CD4-positive, alpha-beta T cell treated with Interleukin-21 for 1 hour (primary cell): ENCODE results near the gene KLF13.
A peak's percentile ranks its signal among the peaks of the same experiment; 100 is the strongest.

Source experiments
- DNase-seq: peaks from one replicate; pipeline ENCODE4 v3.0.0-alpha.2; 2020

The KLF13 gene

GRCh38 chr15:31367021-31367729, 40.5 kb downstream of the KLF13 start:
- no peak for DNase-seq

GRCh38 chr15:31367730-31368344, 41.2 kb downstream of the KLF13 start:
- peak; percentile 49 for DNase-seq

- no peak for DNase-seq
Observed at GRCh38 chr15:31369727-31370126, 43.1 kb downstream of the KLF13 start.

GRCh38 chr15:31371520-31372240, 45.0 kb downstream of the KLF13 start:
- no peak for DNase-seq

- DNase-seq = no peak
Observed at GRCh38 chr15:31372635-31373091, 46.0 kb downstream of the KLF13 start.

DNA sequence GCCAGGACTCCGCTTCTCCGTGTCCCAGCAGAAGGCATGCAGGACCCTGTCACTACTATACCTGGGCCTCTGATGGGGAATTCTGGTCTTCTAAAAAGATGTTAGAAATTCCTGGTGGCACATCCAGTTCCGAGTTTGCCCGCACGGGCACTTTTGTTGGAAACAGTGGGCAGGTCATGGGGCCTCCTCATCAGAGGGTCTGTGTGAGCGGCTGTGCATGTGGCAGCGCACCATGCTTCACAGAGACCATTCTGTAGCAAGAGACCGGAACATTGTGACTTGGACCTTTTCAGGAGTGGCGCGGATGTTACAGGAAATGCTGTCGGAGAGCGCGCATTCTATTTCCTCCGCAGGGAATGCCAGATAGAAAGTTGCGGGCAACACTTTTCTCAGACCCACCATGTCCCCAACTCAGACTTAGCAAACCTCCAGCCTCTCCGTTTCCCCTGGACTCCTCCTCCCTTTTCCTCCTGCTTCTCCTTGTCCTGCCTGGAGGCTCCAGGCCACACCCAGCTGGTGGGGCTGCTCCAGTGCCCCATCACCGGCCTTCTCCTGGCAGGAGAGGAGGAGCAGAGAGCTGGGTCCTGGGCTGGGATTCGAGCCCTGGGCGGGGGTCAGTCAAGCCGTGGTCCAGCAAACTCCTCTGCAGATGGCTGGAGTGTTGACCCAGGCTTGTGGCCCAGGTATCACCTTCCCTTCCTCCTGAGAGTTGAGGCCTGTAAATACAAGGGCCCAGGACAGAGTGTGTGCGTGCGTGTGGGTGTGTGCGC, 46.6 kb downstream of the KLF13 start:
- DNase-seq = no peak

DNA sequence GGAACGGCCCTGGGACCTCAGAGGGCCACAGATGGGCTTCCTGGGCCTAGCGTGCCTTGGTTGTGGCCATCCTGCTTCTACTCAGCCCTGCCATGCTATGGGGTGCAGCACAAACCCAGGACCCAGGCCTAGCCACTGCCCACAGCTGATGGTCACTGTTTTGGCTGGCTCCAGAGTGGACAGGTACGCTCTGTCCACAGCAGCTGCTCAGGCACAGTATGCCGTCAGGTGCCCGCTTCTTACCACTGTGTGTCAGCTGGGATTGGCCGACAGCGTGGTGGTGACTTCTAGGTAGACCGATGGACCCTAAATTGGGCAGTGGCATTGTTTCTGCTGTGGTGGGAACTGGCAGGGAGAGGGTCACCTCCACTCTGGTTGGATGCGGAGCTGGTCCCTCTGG, 47.3 kb downstream of the KLF13 start:
- no peak for DNase-seq

DNA sequence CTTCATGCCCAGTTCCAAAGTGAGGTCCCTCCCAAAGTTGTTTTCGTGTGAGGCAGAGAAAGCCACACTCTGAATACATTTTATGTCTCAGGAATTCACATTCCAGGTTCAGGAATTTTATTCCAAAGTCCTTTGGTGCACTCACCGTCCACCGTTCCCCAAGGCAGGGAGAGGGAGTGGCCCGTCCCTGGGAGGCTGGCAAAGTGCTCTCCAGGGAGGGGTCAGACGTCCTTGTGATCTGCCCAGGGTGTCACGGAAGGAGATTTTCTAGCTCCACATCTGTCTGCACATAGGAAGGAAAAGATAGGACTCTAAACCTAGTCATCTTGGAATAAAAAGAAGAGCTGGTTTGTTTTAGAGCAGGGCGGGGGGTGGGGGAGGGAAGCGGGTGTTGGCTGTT, 47.9 kb downstream of the KLF13 start:
- DNase-seq = no peak

GRCh38 chr15:31374986-31375385, 48.4 kb downstream of the KLF13 start:
- DNase-seq = no peak

GRCh38 chr15:31375772-31376171, 49.1 kb downstream of the KLF13 start:
- DNase-seq = no peak

DNA sequence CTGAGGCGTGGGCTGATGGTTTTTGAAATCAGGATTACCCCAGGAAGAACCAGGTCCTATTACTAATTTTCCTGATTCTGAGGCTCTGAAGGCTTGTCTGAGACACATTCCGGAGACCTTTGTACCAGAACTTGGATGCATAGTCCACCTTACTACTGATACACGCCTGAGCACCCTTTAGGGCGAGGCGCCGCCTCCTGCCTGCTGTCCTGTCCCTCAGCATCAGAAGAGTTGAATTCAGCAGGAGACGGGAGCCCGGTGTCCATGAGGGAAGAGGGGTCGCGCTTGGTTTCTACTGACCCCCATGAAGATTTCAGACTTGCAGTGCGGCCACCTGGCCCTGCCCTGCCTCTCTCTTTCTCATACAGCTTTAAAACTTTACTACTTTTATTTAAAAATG, 49.9 kb downstream of the KLF13 start:
- DNase-seq = no peak

GRCh38 chr15:31377030-31377429, 50.4 kb downstream of the KLF13 start:
- DNase-seq = no peak

DNA sequence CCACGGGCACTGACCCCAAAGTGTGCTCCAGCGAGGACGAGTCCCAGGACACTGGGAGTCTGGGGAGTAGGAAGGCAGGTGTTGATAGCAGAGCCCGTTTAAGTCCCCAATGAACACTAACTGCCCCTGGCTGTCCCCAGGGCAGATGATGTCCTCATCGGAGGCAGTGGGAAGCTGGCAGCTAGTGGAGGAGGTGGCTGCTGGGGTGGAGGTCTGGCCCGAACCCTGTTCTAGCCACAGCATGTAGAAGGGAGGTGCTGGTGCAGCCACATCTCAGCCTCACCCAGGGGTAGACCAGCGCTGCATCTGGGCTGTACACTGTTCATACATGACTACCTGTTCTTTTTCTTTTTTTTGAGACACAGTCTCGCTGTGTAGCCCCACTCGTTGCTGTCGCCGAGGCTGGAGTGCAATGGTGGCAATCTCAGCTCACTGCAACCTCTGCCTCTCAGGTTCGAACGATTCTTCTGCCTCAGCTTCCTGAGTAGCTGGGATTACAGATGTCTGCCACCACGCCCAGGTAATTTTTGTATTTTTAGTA, 51.8 kb downstream of the KLF13 start:
- no peak for DNase-seq

DNA sequence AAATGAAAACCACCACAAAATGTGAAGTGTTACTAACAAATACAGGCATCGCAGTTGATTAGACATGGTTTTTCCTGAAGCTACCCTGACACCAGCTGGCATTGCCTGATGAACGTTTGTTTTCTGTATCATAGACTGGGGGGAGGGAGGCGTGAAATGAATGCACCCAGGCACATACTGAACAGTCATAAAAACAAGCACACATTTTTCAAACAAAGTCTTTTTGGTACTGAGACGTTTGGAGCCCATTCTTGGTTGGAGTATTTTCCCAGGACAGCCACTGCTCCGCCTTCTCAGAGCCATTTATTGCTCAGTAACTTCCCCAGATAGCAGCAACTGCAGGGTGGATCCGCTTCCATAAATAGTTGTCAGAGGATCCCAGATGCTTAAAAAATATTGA, 52.4 kb downstream of the KLF13 start:
- no peak for DNase-seq

DNA sequence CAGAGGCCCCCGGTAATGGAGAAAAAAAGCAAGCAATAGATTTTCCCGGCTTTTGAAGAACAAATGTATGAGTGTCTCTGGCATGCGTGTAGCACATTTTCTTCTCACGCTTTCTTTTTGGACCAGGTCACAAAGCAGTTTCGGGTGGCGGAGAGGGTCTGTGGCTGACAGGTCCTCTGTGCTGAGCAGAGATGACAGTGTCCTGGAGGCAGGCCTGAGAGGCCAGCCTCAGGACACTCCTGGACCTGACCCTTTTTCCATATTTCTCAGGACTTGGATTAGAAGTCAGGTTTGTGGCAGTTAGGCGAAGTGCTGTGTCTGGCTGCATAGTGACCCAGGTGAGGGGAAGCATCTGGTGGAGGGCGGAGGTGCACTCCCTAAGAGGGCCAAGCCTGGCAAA, 52.9 kb downstream of the KLF13 start:
- no peak for DNase-seq

- DNase-seq = no peak
Observed at GRCh38 chr15:31381801-31382712, 55.4 kb downstream of the KLF13 start.

- DNase-seq = no peak
Observed at GRCh38 chr15:31382713-31383045, 56.0 kb downstream of the KLF13 start.

DNA sequence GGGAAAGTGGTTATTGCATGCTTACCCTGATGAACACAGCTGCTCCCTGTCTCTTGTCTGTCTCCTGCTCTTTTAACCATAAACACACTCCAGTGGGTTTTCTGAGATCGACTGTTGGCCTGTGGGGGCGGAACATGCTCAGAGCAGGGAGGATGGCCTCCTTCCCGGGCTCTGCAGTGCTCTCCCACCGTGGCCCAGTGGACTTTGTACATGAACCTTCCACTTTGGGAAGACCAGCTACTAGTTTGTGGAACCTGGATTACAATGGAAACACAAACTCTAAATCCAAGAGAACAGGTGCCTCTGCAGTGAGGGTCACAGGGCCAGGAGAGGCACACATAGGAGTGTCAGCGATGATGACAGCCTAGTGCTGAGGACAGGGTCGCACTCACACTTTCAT, 56.5 kb downstream of the KLF13 start:
- DNase-seq = no peak

DNA sequence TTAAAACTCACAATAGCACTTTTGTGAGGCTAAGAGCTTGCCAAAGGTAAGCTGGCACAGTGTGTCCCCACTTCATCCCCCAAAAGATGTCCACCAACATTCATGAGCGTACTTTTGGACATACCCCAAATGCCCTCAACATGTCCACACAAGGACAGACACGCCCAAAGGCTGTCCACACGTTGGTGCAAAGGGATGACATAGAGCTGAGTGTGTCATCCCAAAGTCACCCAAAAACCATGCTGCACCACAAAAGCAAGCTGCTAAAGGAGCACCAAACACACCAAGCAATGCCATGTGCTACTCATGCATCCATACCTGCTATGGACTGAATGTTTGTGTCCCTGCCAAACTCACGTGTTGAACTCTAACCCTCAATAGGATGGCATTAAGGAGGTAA, 57.9 kb downstream of the KLF13 start:
- no peak for DNase-seq

- no peak for DNase-seq
Observed at GRCh38 chr15:31385736-31386135, 59.1 kb downstream of the KLF13 start.

DNA sequence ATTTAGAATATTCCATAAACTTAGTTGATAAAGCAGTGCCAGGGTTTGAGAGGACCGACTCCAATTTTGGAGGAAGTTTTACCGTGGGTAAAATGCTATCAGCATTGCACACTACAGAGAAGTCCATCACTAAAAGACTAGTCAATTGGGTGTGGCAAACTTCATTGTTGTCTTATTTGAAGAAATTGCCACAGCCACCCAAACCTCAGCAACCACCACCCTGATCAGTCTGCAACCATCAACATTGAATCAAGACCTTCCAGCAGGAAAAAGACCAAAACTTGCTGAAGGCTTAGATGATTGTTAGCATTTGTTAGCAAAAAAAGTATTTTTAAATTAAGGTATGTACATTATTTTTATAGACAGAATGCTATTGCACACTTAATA, 60.5 kb downstream of the KLF13 start:
- DNase-seq = peak; percentile 34

- peak; percentile 63 for DNase-seq
Observed at GRCh38 chr15:31387479-31388118, 61.0 kb downstream of the KLF13 start.
